Activated CD4-positive, alpha-beta T cell treated with anti-CD3 and anti-CD28 coated beads, Interleukin-2, amount 10 ng/mL, durations not matched to agents 7 days and 5 days (primary cell): ENCODE data around the gene ZNF486. TPM values are rescaled to one million over a fixed set of nuclear protein-coding genes. Genes with fewer than 3 reads are reported as not detected.
"Not testable (repeated sequence)": the region's sequence is repeated elsewhere in the genome, so short reads cannot be mapped to it uniquely, and the experiment has no call there.

Experiments
- CTCF ChIA-PET: fragments of 350-600 bp; sonication (Branson Sonifier 250); formaldehyde crosslinking; loops from one replicate; lab custom pipeline; 2021; ENCODE audit warnings: antibody characterized with exemption; lab: Charles Lee
- POLR2A ChIA-PET: fragments of 350-600 bp; sonication (Branson Sonifier 250); formaldehyde crosslinking; loops from one replicate; lab custom pipeline; 2021; ENCODE audit warnings: antibody characterized with exemption; lab: Charles Lee
- DNase-seq: peaks from one replicate; pipeline ENCODE4 v3.0.0-alpha.2; 2020
- H3K27ac Mint-ChIP-seq: one replicate; pipeline ENCODE4 v1.8.0; 2021; ENCODE audit warnings: mild to moderate bottlenecking, moderate library complexity, mixed read lengths
- H3K27me3 Mint-ChIP-seq: one replicate; pipeline ENCODE4 v1.8.0; 2021; ENCODE audit warnings: mixed read lengths
- H3K36me3 Mint-ChIP-seq: one replicate; pipeline ENCODE4 v1.8.0; 2021; ENCODE audit warnings: low read depth, mixed read lengths
- H3K4me1 Mint-ChIP-seq: one replicate; pipeline ENCODE4 v1.8.0; 2021; ENCODE audit warnings: mixed read lengths
- H3K4me3 Mint-ChIP-seq: one replicate; pipeline ENCODE4 v1.8.0; 2021; ENCODE audit warnings: mild to moderate bottlenecking, moderate library complexity, mixed read lengths
- H3K9me3 Mint-ChIP-seq: one replicate; pipeline ENCODE4 v1.8.0; 2021; ENCODE audit warnings: mixed read lengths
- total RNA-seq, 2 experiments: library from RNA; stranded (reverse); gene quantifications; one replicate each; pipeline ENCODE4 v1.2.3, GENCODE V29; 2021

ZNF486 gene
- total RNA-seq = 10 to 100 TPM in 1 of 2 experiments, 1 to 10 TPM in 1; 9.3 to 11.4 TPM

DNA sequence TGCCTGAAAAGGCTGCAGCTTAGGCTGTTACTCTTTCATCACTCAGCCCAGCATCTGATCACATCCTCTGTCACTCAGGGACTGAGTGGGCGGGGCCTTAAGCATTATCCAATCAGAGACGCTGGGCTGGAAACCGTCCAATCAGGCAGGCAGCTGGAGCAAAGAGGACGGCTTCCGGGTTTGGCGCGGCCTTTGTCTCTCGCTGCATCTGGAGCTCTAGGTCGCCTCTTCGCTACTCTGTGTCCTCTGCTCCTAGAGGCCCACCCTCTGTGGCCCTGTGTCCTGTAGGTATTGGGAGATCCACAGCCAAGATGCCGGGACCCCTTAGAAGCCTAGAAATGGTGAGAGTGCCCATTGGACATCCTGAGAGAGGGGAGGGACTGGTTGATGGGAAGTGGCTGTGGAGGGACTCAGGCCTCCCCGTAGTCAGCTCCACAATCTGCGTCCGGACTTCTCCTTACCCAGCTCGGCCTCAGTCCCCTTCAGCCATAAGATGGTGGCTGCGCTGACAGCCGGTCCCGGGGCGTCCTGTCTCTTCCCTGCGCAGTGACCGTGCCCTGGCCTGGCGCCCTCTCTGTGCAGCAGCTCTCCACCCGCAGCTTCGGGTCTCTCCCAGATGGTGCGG is at the start of gene ZNF486:
Gene ZNF486, plus strand, starts transcription at position 195 of the 625 bp plus-strand sequence. Its CDS starts 117 bp downstream, at position 312.
- peak; percentile 95 for DNase-seq
- H3K4me1 Mint-ChIP-seq = peaks cover 37% of the 10 kb centered on the region
- H3K27me3 Mint-ChIP-seq = no peaks in the 10 kb centered on the region
- peaks cover 61% of the 10 kb centered on the region for H3K9me3 Mint-ChIP-seq
- CTCF ChIA-PET = interaction anchor here (0.6 to 1.1 kb wide), 4 partner anchors 10 to 818 kb away, joined by 3 to 4 read pairs (median 3); no protein-coding TSS in a partner anchor
- peak within 1 kb of the TSS; percentile 97 for H3K4me3 Mint-ChIP-seq
- peak within 1 kb of the TSS; percentile 97 for H3K27ac Mint-ChIP-seq
- H3K36me3 Mint-ChIP-seq = peaks cover 60% of the 10 kb centered on the region
- POLR2A ChIA-PET = interaction anchor here (0.6 to 1.5 kb wide), 5 partner anchors 71 to 1511 kb away, joined by 3 to 5 read pairs (median 3); partner anchors contain the start of genes ZNF506, ZNF737 and ZNF90

DNA sequence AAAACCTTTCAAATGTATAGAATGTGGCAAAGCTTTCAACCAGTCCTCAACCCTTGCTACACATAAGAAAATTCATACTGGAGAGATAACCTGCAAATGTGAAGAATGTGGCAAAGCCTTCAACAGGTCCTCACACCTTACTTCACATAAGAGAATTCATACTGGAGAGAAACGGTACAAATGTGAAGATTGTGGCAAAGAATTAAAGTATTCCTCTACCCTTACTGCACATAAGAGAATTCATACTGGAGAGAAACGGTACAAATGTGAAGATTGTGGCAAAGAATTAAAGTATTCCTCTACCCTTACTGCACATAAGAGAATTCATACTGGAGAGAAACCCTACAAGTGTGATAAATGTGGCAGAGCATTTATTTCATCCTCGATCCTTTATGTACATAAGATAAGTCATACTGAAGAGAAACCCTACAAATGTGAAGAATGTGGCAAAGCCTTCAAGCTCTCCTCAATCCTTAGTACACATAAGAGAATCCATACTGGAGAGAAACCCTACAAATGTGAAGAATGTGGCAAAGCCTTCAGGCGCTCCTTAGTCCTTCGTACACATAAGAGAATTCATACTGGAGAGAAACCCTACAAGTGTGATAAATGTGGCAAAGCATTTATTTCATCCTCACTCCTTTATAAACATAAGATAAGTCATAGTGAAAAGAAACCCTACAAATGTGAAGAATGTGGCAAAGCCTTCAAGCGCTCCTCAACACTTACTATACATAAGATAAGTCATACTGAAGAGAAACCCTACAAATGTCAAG is 48.8 kb upstream of the ZNF486 start:
- Mint-ChIP-seq H3K36me3 (peaks cover 55% of the 10 kb centered on the region), H3K9me3 (peaks cover 49% of the 10 kb centered on the region)
- H3K4me1 Mint-ChIP-seq, H3K27ac Mint-ChIP-seq, CTCF ChIA-PET, H3K27me3 Mint-ChIP-seq, POLR2A ChIA-PET, DNase-seq, H3K4me3 Mint-ChIP-seq: not testable (repeated sequence)

DNA sequence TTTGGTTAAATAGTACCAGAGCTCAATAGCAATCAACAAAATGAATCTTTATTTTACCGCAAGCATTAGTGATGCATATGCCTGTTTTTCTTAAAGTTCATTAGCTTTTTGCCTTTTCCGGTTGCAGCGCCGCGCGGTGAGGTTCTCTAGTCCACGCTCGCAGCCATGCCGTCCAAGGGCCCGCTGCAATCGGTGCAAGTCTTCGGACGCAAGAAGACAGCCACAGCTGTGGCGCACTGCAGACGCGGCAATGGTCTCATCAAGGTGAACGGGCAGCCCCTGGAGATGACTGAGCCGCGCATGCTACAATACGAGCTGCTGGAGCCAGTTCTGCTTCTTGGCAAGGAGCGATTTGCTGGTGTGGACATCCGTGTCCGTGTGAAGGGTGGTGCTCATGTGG is 42.1 kb upstream of the ZNF486 start:
- Mint-ChIP-seq H3K9me3 (peaks cover 49% of the 10 kb centered on the region), H3K4me1 (no peaks in the 10 kb centered on the region), H3K27me3 (no peaks in the 10 kb centered on the region), H3K27ac (no peak overlapping the region), H3K36me3 (peaks cover 50% of the 10 kb centered on the region), H3K4me3 (no peak overlapping the region)
- DNase-seq = no peak
- CTCF ChIA-PET = interaction anchor here (0.6 kb wide), 1 partner anchor 85 kb away, joined by 3 read pairs; no protein-coding TSS in a partner anchor
- POLR2A ChIA-PET = no interaction called here

DNA sequence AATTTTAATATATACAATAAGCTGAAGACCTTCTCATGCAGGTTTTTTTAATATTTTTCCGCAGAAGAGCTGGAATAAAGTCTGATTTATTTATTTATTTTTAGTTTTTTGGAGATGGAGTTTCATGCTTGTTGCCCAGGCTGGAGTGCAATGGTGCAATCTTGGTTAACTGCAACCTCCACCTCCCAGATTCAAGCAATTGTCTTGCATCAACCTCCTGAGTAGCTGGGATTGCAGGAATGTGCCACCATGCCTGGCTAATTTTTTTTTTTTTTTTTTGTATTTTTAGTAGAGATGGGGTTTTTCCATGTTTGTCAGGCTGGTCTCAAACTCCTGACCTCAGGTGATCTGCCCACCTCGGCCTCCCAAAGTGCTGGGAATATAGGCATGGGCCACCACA is 34.1 kb upstream of the ZNF486 start:
- H3K27me3 Mint-ChIP-seq, H3K27ac Mint-ChIP-seq, DNase-seq, H3K4me1 Mint-ChIP-seq, H3K4me3 Mint-ChIP-seq, H3K36me3 Mint-ChIP-seq, POLR2A ChIA-PET: not testable (repeated sequence)
- CTCF ChIA-PET = interaction anchor here (0.6 kb wide), 1 partner anchor 47 kb away, joined by 7 read pairs; no protein-coding TSS in a partner anchor
- H3K9me3 Mint-ChIP-seq = peaks cover 29% of the 10 kb centered on the region

DNA sequence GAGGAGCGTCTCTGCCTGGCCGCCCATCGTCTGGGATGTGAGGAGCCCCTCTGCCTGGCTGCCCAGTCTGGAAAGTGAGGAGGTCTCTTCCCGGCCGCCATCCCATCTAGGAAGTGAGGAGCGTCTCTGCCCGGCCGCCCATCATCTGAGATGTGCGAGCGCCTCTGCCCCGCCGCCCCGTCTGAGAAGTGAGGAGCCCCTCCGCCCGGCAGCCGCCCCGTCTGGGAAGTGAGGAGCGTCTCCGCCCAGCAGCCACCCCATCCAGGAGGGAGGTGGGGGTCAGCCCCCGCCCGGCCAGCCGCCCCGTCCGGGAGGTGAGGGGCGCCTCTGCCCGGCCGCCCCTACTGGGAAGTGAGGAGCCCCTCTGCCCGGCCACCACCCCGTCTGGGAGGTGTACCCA is 29.3 kb upstream of the ZNF486 start:
- H3K36me3 Mint-ChIP-seq, H3K4me1 Mint-ChIP-seq, H3K27ac Mint-ChIP-seq, POLR2A ChIA-PET, H3K27me3 Mint-ChIP-seq, CTCF ChIA-PET, DNase-seq, H3K4me3 Mint-ChIP-seq: not testable (repeated sequence)
- peaks cover 37% of the 10 kb centered on the region for H3K9me3 Mint-ChIP-seq

DNA sequence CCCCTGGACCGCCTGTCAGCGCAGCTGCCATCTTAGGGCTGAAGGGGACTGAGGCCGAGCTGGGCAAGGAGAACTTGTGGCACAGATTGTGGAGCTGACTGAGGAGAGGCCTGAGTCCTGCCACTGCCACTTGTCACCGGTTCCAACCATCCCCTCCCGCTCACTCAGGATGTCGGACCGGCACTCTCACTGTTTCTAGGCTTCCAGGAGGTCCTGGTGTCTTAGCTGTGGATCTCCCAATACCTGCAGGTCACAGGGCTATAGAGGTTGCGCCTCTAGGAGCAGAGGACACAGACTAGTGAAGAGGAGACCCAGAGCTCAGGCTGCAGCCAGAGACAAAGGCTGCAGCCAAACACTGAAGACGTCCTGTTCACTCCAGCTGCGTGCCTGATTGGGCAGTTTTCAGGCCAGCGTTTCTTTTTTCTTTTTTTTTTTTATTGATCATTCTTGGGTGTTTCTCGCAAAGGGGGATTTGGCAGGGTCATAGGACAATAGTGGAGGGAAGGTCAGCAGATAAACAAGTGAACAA is 15.3 kb upstream of the ZNF486 start:
- no peak overlapping the region for H3K4me3 Mint-ChIP-seq
- CTCF ChIA-PET = no interaction called here
- H3K4me1 Mint-ChIP-seq = no peaks in the 10 kb centered on the region
- POLR2A ChIA-PET = no interaction called here
- no peak overlapping the region for H3K27ac Mint-ChIP-seq
- no peak for DNase-seq
- peaks cover 13% of the 10 kb centered on the region for H3K9me3 Mint-ChIP-seq
- no peaks in the 10 kb centered on the region for H3K36me3 Mint-ChIP-seq
- no peaks in the 10 kb centered on the region for H3K27me3 Mint-ChIP-seq

DNA sequence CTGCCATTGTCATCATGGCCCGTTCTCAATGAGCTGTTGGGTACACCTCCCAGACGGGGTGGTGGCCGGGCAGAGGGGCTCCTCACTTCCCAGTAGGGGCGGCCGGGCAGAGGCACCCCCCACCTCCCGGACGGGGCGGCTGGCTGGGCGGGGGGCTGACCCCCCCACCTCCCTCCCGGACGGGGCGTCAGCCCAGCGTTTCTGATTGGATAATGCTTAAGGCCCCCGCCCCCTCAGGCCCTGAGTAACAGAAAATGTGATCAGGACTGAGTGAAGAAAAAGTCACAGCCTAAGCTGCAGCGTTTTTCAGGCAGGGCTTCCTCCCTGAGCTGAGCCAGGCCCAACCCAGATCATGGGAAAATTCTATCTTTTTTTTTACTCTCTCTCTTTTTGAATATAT is 14.5 kb upstream of the ZNF486 start:
- H3K27ac Mint-ChIP-seq, POLR2A ChIA-PET, H3K4me1 Mint-ChIP-seq, DNase-seq, CTCF ChIA-PET, H3K27me3 Mint-ChIP-seq, H3K36me3 Mint-ChIP-seq, H3K4me3 Mint-ChIP-seq: not testable (repeated sequence)
- peaks cover 15% of the 10 kb centered on the region for H3K9me3 Mint-ChIP-seq

DNA sequence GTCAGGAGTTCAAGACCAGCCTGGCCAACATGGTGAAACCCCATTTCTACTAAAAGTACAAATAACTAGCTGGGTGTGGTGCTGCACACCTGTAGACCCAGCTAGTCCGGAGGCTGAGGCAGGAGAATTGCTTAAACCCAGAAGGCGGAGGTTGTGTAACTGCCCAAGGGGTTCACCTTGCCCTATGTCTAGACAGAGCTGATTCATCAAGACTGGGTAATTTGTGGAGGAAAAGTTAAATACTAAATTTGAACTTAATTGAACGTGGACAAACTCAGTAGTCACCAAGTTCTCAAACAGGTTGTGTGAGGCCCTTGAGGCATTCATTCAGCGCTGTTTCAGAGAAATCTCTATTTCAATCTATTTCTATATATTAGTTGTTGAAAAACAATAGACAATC is 13.7 kb upstream of the ZNF486 start:
- Mint-ChIP-seq H3K36me3 (no peaks in the 10 kb centered on the region), H3K9me3 (peaks cover 12% of the 10 kb centered on the region), H3K27ac (no peak overlapping the region), H3K4me1 (no peaks in the 10 kb centered on the region), H3K4me3 (no peak overlapping the region), H3K27me3 (no peaks in the 10 kb centered on the region)
- DNase-seq = no peak
- ChIA-PET CTCF (no interaction called here), POLR2A (no interaction called here)

DNA sequence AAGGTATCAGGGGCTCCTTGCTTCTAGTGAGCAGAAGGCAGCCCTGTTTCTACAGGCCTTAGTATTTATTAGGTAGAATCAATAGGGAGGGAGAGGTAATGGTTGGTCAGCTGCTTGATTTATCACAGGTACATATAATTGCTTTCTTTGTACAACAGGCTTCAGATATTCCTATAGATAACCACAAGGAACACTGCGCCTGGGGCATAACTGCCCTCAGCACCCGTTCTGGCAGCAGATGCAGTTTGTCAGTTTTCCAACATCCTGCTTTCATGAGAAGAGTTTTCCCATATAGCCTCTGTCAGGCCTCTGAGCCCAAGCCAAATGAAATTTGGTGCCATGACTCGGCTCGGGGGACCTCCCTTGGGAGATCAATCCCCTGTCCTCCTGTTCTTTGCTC is 12.4 kb upstream of the ZNF486 start:
- ChIA-PET POLR2A (no interaction called here), CTCF (no interaction called here)
- H3K4me1 Mint-ChIP-seq = no peaks in the 10 kb centered on the region

DNA sequence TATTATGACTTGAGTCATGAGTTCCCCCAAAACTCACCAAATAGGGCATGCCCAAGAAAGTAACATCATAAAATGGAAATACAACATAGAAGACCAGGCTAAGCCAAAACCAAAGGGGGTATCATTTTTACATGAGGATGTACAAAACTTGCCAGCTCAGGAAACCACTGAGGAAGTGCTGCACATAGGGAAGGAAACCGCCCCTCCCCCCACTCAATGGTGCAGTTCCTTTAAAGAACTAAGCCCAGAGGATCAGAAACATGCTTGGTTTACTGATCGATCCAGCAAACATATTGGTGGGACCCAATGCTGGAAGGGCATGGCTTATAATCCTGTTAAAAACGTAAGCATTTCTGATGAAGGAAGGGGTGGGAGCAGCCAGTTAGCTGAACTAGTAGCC is 4.2 kb upstream of the ZNF486 start:
- Mint-ChIP-seq H3K9me3 (peaks cover 64% of the 10 kb centered on the region), H3K4me3 (no peak overlapping the region), H3K36me3 (peaks cover 25% of the 10 kb centered on the region), H3K27me3 (no peaks in the 10 kb centered on the region), H3K27ac (no peak overlapping the region), H3K4me1 (peaks cover 26% of the 10 kb centered on the region)
- ChIA-PET POLR2A (no interaction called here), CTCF (no interaction called here)
- DNase-seq = peak; percentile 9

More for the DNA sequence above, 12.4 kb upstream of the ZNF486 start:
- Mint-ChIP-seq H3K9me3 (peaks cover 23% of the 10 kb centered on the region), H3K4me3 (no peak overlapping the region), H3K27ac (no peak overlapping the region), H3K36me3 (no peaks in the 10 kb centered on the region), H3K27me3 (no peaks in the 10 kb centered on the region)
- DNase-seq = no peak

DNA sequence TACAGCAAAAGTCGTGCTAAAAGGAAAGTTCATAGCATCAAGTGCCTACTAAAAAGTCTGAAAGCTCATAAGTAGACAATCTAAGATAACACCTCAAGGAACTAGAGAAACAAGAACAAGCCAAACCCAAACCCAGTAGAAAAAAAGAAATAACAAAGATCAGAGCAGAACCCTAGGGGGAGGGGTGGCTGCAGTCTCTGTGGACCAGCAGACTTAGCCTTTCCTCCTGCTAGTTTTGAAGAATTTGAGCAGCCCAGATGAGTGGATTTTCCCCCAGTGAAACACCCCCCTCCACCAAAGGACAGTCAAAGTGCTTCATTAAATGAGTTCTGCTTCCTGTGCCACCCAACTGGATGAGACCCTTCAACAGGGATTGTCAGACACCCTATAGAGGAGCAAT is 2.6 kb upstream of the ZNF486 start:
- H3K4me3 Mint-ChIP-seq = no peak overlapping the region
- H3K27me3 Mint-ChIP-seq = no peaks in the 10 kb centered on the region
- ChIA-PET CTCF (no interaction called here), POLR2A (no interaction called here)
- peaks cover 59% of the 10 kb centered on the region for H3K9me3 Mint-ChIP-seq
- H3K27ac Mint-ChIP-seq = no peak overlapping the region
- DNase-seq = no peak
- peaks cover 37% of the 10 kb centered on the region for H3K36me3 Mint-ChIP-seq
- peaks cover 28% of the 10 kb centered on the region for H3K4me1 Mint-ChIP-seq

DNA sequence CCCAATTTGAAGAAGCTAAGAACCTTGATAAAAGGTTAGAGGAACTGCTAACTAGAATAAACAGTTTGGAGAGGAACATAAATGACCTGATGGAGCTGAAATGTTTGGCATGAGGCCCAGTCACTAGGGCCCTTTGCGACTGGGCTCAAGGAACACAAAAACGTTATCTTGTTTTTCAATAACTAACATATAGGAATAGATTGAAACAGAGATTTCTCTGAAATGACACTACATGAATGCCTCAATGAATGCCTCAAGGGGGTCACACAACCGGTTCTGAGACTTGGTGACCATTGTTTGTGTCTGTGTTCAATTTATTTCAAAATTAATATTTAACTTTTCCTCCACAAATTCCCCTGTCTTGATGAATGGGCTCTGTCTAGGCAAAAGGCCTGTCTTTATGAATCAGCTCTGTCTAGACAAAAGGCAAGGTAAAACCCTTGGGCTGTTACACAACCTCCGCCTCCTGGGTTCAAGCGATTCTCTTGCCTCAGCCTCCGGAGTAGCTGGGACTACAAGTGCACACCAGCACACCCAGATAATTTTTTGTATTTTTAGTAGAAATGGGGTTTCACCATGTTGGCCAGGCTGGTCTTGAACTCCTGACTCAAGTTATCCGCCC is 932 bp upstream of the ZNF486 start:
- H3K9me3 Mint-ChIP-seq = peaks cover 58% of the 10 kb centered on the region
- peaks cover 32% of the 10 kb centered on the region for H3K4me1 Mint-ChIP-seq
- CTCF ChIA-PET = interaction anchor here (0.8 to 1.0 kb wide), 2 partner anchors 8 to 72 kb away, joined by 3 to 4 read pairs; no protein-coding TSS in a partner anchor
- POLR2A ChIA-PET = interaction anchor here (0.6 to 1.5 kb wide), 3 partner anchors 72 to 1512 kb away, joined by 3 to 5 read pairs (median 3); partner anchors contain the start of gene ZNF737
- peaks cover 51% of the 10 kb centered on the region for H3K36me3 Mint-ChIP-seq
- H3K4me3 Mint-ChIP-seq = no peak overlapping the region
- H3K27me3 Mint-ChIP-seq = no peaks in the 10 kb centered on the region
- no peak for DNase-seq
- H3K27ac Mint-ChIP-seq = no peak overlapping the region
